ENCODE results near the gene FGFR4. TPM values are rescaled to one million over a fixed set of nuclear protein-coding genes. Genes with fewer than 3 reads are reported as not detected.

The FGFR4 gene
- total and polyA plus RNA-seq, 2 of the 8 experiments (the other 6 are each of a cell fraction or from before 2014, with no cell fraction given): 61.4 to 88.4 TPM

DNA sequence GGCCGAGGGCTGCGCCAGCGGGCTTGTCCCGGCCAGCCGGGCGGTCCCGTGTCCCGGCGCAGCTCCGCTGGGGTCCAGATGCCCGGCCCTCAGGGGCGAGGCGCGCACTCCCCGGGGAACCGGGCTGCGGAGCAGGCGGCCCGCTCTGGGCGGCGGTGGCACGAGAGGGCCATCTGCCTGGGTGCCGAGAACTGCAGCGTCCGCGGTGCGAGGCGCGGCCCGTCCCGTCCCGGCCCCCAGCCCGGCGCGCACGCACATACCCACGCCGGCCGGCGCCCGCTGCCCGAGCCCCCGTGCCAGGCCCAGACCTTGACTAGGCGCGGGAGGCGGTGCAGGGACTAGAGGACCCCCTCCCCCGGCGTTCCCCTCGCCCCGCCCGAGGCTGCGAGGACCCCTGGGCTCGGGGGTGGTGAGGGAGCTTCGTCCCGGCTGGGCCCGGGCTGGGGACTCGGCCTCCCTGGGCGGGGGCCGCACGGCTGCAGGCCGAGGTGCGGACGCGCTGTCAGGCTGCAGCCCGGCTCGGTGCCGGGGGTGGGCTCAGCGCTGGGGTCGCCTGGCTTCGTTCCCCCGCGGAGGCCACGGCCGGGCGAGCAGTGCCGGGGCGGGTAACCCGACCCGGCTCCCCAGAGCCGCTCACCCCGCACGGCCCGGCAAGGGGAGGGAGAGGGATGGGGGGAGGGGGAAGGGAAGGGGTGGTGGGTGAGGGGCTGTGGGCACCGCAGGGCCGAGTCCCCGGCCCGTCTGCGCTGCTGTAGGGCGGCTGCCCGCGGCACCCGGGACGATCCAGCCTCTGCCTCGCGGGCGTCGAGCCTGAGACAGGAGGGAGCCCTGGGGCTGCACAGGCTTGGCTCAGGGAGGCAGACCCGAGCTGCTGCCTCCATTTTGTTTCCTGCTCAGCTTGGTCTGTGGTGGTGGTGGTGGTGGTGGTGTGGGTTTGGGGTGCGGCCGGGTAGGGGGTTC lies 45.7 kb downstream of the FGFR4 start (continued):
- TF ChIP-seq SIN3A (conservative IDR thresholded peaks at IDR 0.05 in 1 of 2, IDR thresholded peaks at IDR 0.05 in 1 of 2; ENCODE audit: low read depth in 1 of 2, low read length in 2 of 2) (0 out of 4 replicates have a peak, but pooled peaks of 1 of the 2 experiments have one; percentile 6), CHD2 (IDR thresholded peaks at IDR 0.05; ENCODE audit: low read length) (no peak), SUZ12 (IDR thresholded peaks at IDR 0.05; ENCODE audit: low read length) (no peak), SP4 (IDR thresholded peaks at IDR 0.05; ENCODE audit: low read length) (no peak), SRF (IDR thresholded peaks at IDR 0.05; ENCODE audit: low read depth, low read length) (no peak), SIRT6 (IDR thresholded peaks at IDR 0.05; ENCODE audit: low read length) (no peak)
